ENCODE data around the gene ASCC2.

DNA sequence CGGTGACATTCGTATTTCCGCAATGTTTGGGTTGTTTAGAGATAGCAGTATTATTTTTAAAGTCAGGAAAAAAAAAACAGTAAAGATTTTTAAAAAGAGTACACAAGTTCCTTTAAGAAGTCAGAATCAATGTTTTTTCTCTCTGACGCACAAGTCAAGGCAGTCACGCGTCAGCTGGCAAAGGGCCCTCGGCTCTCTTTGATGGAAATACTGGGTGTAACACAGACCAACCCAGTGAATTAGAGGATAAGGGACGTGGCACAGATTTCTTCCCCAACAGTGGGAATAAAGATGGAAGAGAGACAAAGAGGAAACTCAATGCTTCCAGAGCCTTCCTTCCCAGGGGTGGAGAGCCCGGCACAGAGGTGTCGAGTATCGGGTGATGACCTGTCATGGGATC, 13.4 kb downstream of the ASCC2 start:
- TF ChIP-seq CTCF (IDR thresholded peaks at IDR 0.05 in 8 of 11, conservative IDR thresholded peaks at IDR 0.05 in 3 of 11) (no peak), POLR2A (IDR thresholded peaks at IDR 0.05) (no peak)

Data from spleen (tissue), 7 donors.